Neural cell (in vitro differentiated cells): ENCODE measurements around the gene SP140.

Experiments
- CTCF ChIP-seq: fragments of 450-650 bp; IDR thresholded peaks from 2 replicates; pipeline ENCODE4 v1.5.1; 2014; ENCODE audit warnings: antibody characterized with exemption, mild to moderate bottlenecking, moderate library complexity; ENCODE audit not compliant: poor library complexity, severe bottlenecking
- POLR2AphosphoS5 ChIP-seq: IDR thresholded peaks from 2 replicates; pipeline ENCODE4 v1.6.1; 2012

- no peak for TF ChIP-seq POLR2AphosphoS5
- no peak for TF ChIP-seq CTCF
These were observed 565 bp downstream of the SP140 start for GRCh38 chr2:230226051-230226551.
